ENCODE results near the gene ZNF784.
A peak's percentile ranks its signal among the peaks of the same experiment; 100 is the strongest.

Gene ZNF784

DNA sequence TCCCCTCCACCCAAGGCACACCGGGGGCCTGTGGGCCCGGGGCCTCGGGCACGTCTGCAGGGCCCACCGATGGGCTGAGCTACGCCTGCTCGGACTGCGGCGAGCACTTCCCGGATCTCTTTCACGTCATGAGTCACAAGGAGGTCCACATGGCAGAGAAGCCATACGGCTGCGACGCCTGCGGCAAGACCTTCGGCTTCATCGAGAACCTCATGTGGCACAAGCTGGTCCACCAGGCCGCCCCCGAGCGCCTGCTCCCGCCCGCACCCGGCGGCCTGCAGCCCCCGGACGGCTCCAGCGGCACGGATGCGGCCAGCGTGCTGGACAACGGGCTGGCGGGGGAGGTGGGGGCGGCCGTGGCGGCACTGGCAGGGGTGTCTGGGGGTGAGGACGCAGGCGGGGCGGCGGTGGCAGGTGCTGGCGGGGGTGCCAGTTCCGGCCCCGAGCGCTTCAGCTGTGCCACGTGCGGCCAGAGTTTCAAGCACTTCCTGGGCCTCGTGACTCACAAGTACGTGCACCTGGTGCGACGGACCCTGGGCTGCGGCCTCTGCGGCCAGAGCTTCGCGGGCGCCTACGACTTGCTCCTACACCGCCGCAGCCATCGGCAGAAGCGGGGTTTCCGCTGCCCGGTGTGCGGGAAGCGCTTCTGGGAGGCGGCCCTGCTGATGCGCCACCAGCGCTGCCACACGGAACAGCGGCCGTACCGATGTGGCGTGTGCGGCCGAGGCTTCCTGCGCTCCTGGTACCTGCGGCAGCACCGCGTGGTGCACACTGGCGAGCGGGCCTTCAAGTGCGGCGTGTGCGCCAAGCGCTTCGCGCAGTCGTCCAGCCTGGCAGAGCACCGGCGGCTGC is 8.6 kb downstream of the ZNF784 start:
- Histone ChIP-seq H3K4me1 (ENCODE audit: control insufficient read depth, insufficient read depth, low read length) (no peaks in the 10 kb centered on the region), H3K36me3 (ENCODE audit: control insufficient read depth, insufficient read depth, low read length) (peaks cover 33% of the 10 kb centered on the region), H3K9ac (ENCODE audit: low read length) (no peak overlapping the region), H3K27ac (ENCODE audit: low read depth, low read length) (no peak overlapping the region), H3K4me3 (ENCODE audit: low read depth, low read length) (no peak overlapping the region), H3K9me3 (ENCODE audit: control insufficient read depth, insufficient read depth, low read depth, low read length) (no peaks in the 10 kb centered on the region), H3K27me3 (ENCODE audit: control insufficient read depth, insufficient read depth, low read length) (no peaks in the 10 kb centered on the region)

- Histone ChIP-seq H3K36me3 (ENCODE audit: control insufficient read depth, insufficient read depth, low read length) (peaks cover 26% of the 10 kb centered on the region), H3K27ac (ENCODE audit: low read depth, low read length) (no peak overlapping the region), H3K9me3 (ENCODE audit: control insufficient read depth, insufficient read depth, low read depth, low read length) (no peaks in the 10 kb centered on the region), H3K9ac (ENCODE audit: low read length) (no peak overlapping the region), H3K4me1 (ENCODE audit: control insufficient read depth, insufficient read depth, low read length) (no peaks in the 10 kb centered on the region), H3K27me3 (ENCODE audit: control insufficient read depth, insufficient read depth, low read length) (no peaks in the 10 kb centered on the region), H3K4me3 (ENCODE audit: low read depth, low read length) (no peak overlapping the region)
Measured at GRCh38 chr19:55614711-55615542, 9.4 kb downstream of the ZNF784 start.

DNA sequence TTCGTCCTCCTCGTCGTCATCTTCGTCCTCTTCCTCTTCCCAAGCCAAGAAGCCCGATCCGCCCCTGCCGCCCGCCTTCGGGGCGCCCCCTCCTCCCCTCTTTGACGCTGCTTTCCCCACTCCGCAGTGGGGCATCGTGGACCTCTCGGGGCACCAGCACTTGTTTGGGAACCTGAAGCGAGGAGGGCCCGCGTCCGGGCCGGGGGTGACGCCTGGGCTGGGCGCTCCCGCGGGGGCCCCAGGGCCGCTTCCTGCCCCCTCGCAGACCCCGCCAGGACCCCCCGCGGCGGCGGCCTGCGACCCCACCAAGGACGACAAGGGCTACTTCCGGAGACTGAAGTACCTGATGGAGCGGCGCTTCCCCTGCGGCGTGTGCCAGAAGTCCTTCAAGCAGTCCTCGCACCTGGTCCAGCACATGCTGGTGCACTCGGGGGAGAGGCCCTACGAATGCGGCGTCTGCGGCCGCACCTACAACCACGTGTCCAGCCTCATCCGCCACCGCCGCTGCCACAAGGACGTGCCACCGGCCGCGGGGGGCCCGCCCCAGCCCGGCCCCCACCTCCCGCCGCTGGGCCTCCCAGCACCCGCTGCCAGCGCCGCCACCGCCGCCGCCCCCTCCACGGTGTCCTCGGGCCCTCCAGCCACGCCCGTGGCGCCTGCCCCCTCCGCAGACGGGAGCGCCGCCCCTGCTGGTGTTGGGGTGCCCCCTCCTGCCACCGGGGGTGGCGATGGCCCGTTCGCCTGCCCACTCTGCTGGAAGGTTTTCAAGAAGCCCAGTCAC is 10.2 kb downstream of the ZNF784 start:
- H3K4me1 ChIP-seq (ENCODE audit: control insufficient read depth, insufficient read depth, low read length): no peaks in the 10 kb centered on the region
- no peaks in the 10 kb centered on the region for H3K9me3 ChIP-seq (ENCODE audit: control insufficient read depth, insufficient read depth, low read depth, low read length)
- peaks cover 34% of the 10 kb centered on the region for H3K36me3 ChIP-seq (ENCODE audit: control insufficient read depth, insufficient read depth, low read length)
- no peak overlapping the region for H3K9ac ChIP-seq (ENCODE audit: low read length)
- H3K27ac ChIP-seq (ENCODE audit: low read depth, low read length): no peak overlapping the region
- no peak overlapping the region for H3K4me3 ChIP-seq (ENCODE audit: low read depth, low read length)
- H3K27me3 ChIP-seq (ENCODE audit: control insufficient read depth, insufficient read depth, low read length): no peaks in the 10 kb centered on the region

GRCh38 chr19:55613396-55613795 is 11.0 kb downstream of the ZNF784 start:
- no peak overlapping the region for H3K4me3 ChIP-seq (ENCODE audit: low read depth, low read length)
- no peaks in the 10 kb centered on the region for H3K27me3 ChIP-seq (ENCODE audit: control insufficient read depth, insufficient read depth, low read length)
- no peaks in the 10 kb centered on the region for H3K9me3 ChIP-seq (ENCODE audit: control insufficient read depth, insufficient read depth, low read depth, low read length)
- no peak overlapping the region for H3K27ac ChIP-seq (ENCODE audit: low read depth, low read length)
- peaks cover 36% of the 10 kb centered on the region for H3K36me3 ChIP-seq (ENCODE audit: control insufficient read depth, insufficient read depth, low read length)
- H3K9ac ChIP-seq (ENCODE audit: low read length): no peak overlapping the region
- H3K4me1 ChIP-seq (ENCODE audit: control insufficient read depth, insufficient read depth, low read length): no peaks in the 10 kb centered on the region

- H3K9me3 ChIP-seq (ENCODE audit: control insufficient read depth, insufficient read depth, low read depth, low read length): no peaks in the 10 kb centered on the region
- H3K9ac ChIP-seq (ENCODE audit: low read length): no peak overlapping the region
- H3K27me3 ChIP-seq (ENCODE audit: control insufficient read depth, insufficient read depth, low read length): no peaks in the 10 kb centered on the region
- H3K4me3 ChIP-seq (ENCODE audit: low read depth, low read length): no peak overlapping the region
- H3K27ac ChIP-seq (ENCODE audit: low read depth, low read length): no peak overlapping the region
- no peaks in the 10 kb centered on the region for H3K4me1 ChIP-seq (ENCODE audit: control insufficient read depth, insufficient read depth, low read length)
- peaks cover 31% of the 10 kb centered on the region for H3K36me3 ChIP-seq (ENCODE audit: control insufficient read depth, insufficient read depth, low read length)
Measured at GRCh38 chr19:55611983-55612645, 12.3 kb downstream of the ZNF784 start.

DNA sequence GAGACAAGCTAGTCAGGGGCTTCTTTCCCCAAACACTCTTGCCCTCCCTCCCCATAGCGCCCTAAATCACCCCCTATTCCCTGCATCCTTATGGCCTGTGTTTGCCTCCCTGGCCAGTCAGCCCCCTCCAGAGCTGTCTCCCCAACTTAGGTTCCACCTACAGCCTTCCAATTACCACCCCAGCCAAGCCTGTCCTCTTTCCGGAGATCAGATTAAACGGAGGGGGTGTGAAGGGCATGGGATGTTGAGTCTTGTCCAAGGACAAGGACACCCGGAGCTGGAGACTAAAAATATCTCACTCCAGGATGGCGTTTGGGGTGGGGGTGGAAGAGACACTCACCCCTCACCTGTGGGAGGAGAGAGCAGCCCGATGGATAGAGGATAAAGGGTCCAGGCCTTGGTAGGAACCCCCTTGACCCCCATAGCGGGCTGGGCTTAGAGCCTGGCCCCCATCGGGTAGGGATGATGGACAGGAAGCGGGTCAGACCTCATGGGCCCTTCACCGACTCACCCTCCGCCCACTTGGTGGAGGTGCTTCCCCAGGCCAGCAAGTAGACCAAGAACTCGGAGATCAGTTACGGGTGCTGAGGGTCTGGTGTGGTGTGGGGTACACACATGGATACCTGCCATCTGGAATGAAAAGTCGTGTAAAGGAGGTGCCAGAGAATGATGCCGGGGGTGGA is 12.9 kb downstream of the ZNF784 start:
- Histone ChIP-seq H3K9ac (ENCODE audit: low read length) (no peak overlapping the region), H3K36me3 (ENCODE audit: control insufficient read depth, insufficient read depth, low read length) (peaks cover 31% of the 10 kb centered on the region), H3K9me3 (ENCODE audit: control insufficient read depth, insufficient read depth, low read depth, low read length) (no peaks in the 10 kb centered on the region), H3K27me3 (ENCODE audit: control insufficient read depth, insufficient read depth, low read length) (no peaks in the 10 kb centered on the region), H3K4me1 (ENCODE audit: control insufficient read depth, insufficient read depth, low read length) (peaks cover 4% of the 10 kb centered on the region), H3K27ac (ENCODE audit: low read depth, low read length) (no peak overlapping the region), H3K4me3 (ENCODE audit: low read depth, low read length) (no peak overlapping the region)

DNA sequence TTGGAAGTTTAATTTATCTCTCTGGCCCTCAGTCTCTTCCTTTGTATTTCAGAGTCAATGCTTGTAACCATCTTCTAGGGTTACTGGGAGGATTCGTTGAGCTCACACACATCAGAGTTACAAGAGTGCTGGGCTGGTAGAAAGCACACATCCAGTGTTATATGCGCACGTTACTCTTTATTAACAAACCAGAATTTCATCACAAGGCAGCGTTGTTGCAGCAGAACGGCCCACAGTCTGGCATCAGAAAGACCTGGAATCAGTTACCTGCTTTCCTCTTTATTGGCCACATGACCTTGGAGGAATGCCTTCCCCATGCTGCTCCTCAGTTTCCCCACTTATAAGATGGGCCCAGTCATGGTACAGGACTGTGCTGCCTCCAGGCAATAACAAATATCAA is 15.0 kb downstream of the ZNF784 start:
- Histone ChIP-seq H3K9ac (ENCODE audit: low read length) (no peak overlapping the region), H3K27ac (ENCODE audit: low read depth, low read length) (no peak overlapping the region), H3K4me3 (ENCODE audit: low read depth, low read length) (no peak overlapping the region), H3K36me3 (ENCODE audit: control insufficient read depth, insufficient read depth, low read length) (peaks cover 15% of the 10 kb centered on the region; the same call in 1 of the 2 replicates), H3K9me3 (ENCODE audit: control insufficient read depth, insufficient read depth, low read depth, low read length) (no peaks in the 10 kb centered on the region), H3K27me3 (ENCODE audit: control insufficient read depth, insufficient read depth, low read length) (no peaks in the 10 kb centered on the region), H3K4me1 (ENCODE audit: control insufficient read depth, insufficient read depth, low read length) (peaks cover 9% of the 10 kb centered on the region)

DNA sequence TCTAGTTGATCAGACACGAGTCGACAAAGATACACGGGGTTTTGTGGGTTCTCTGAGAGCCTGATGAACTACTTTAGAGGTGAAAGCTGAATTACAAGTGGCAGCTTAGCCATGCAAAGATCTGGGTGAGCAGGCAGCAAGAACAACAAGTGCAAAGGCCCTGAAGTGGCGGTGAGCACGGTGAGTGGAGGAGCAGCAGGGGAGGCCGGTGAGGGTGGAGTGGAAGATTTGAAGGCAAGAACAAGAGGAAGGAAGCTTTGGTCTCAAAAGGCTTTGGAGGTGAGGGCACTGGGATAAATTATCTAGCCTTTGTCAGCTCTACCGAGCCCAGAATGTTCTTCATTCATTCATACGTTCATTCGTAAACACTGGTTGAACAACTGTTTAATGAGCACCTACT is 17.5 kb downstream of the ZNF784 start:
- Histone ChIP-seq H3K9ac (ENCODE audit: low read length) (peak overlapping the region; percentile 53), H3K9me3 (ENCODE audit: control insufficient read depth, insufficient read depth, low read depth, low read length) (no peaks in the 10 kb centered on the region), H3K4me3 (ENCODE audit: low read depth, low read length) (peak overlapping the region; percentile 77), H3K4me1 (ENCODE audit: control insufficient read depth, insufficient read depth, low read length) (peaks cover 13% of the 10 kb centered on the region), H3K27ac (ENCODE audit: low read depth, low read length) (no peak overlapping the region), H3K36me3 (ENCODE audit: control insufficient read depth, insufficient read depth, low read length) (peaks cover 15% of the 10 kb centered on the region; the same call in 1 of the 2 replicates), H3K27me3 (ENCODE audit: control insufficient read depth, insufficient read depth, low read length) (no peaks in the 10 kb centered on the region)

- H3K4me3 ChIP-seq (ENCODE audit: low read depth, low read length): peak overlapping the region; percentile 77
- peaks cover 15% of the 10 kb centered on the region; the same call in 1 of the 2 replicates for H3K36me3 ChIP-seq (ENCODE audit: control insufficient read depth, insufficient read depth, low read length)
- H3K27ac ChIP-seq (ENCODE audit: low read depth, low read length): no peak overlapping the region
- H3K4me1 ChIP-seq (ENCODE audit: control insufficient read depth, insufficient read depth, low read length): peaks cover 13% of the 10 kb centered on the region
- no peaks in the 10 kb centered on the region for H3K9me3 ChIP-seq (ENCODE audit: control insufficient read depth, insufficient read depth, low read depth, low read length)
- H3K27me3 ChIP-seq (ENCODE audit: control insufficient read depth, insufficient read depth, low read length): no peaks in the 10 kb centered on the region
- peak overlapping the region; percentile 53 for H3K9ac ChIP-seq (ENCODE audit: low read length)
Measured at GRCh38 chr19:55606471-55606787, 17.9 kb downstream of the ZNF784 start.

Measured in HUES6 (cell line).